Activated T-helper 1 cell treated with anti-CD3 and anti-CD28 coated beads, Interleukin-2, amount 50 U/mL, for 16 hours (primary cell): Measurements from ENCODE around the gene CUEDC1.
"Not testable (repeated sequence)": the region's sequence is repeated elsewhere in the genome, so short reads cannot be mapped to it uniquely, and the experiment has no call there.

Experiments used
- DNase-seq, 2 donors: peaks; one replicate each; pipeline ENCODE4 v3.0.0-alpha.2; 2020; ENCODE audit warnings: low read depth in 1 of 2, low spot score in 1 of 2

Gene CUEDC1

GRCh38 chr17:57940653-57941329, 14.4 kb downstream of the CUEDC1 start:
- DNase-seq, result no peak

- DNase-seq, result no peak
These were observed 15.0 kb downstream of the CUEDC1 start for GRCh38 chr17:57940231-57940630.

- DNase-seq, result no peak
These were observed 15.4 kb downstream of the CUEDC1 start for GRCh38 chr17:57939797-57940196.

- no peak for DNase-seq
These were observed 17.1 kb downstream of the CUEDC1 start for GRCh38 chr17:57938061-57938502.

GRCh38 chr17:57937492-57937891, 17.7 kb downstream of the CUEDC1 start:
- no peak for DNase-seq

- no peak for DNase-seq
These were observed 19.1 kb downstream of the CUEDC1 start for GRCh38 chr17:57935833-57936807.

GRCh38 chr17:57931488-57932137, 23.6 kb downstream of the CUEDC1 start:
- DNase-seq, result no peak

- no peak for DNase-seq
These were observed 25.0 kb downstream of the CUEDC1 start for GRCh38 chr17:57930239-57930638.

- DNase-seq, result no peak
These were observed 25.8 kb downstream of the CUEDC1 start for GRCh38 chr17:57929386-57929785.

GRCh38 chr17:57928928-57929327, 26.3 kb downstream of the CUEDC1 start:
- DNase-seq, result no peak

- no peak for DNase-seq
These were observed 28.0 kb downstream of the CUEDC1 start for GRCh38 chr17:57927048-57927723.

- DNase-seq, result no peak
These were observed 28.5 kb downstream of the CUEDC1 start for GRCh38 chr17:57926723-57927047.

- no peak for DNase-seq
These were observed 29.7 kb downstream of the CUEDC1 start for GRCh38 chr17:57925361-57925990.

GRCh38 chr17:57924677-57925076, 30.5 kb downstream of the CUEDC1 start:
- no peak for DNase-seq

GRCh38 chr17:57923182-57923872, 31.9 kb downstream of the CUEDC1 start:
- DNase-seq, result no peak

GRCh38 chr17:57922745-57923144, 32.5 kb downstream of the CUEDC1 start:
- DNase-seq, result not testable (repeated sequence)

GRCh38 chr17:57920916-57921703, 34.1 kb downstream of the CUEDC1 start:
- DNase-seq, result no peak

GRCh38 chr17:57919918-57920317, 35.3 kb downstream of the CUEDC1 start:
- DNase-seq, result no peak
